ENCODE measurements around the gene CNTNAP2. TPM values are rescaled to one million over a fixed set of nuclear protein-coding genes. Genes with fewer than 3 reads are reported as not detected.

Gene CNTNAP2
- total and polyA plus RNA-seq, 2 of the 13 experiments (the other 11 are each of a cell fraction or from before 2014, with no cell fraction given) = 0.40 to 0.42 TPM

- H2AFZ ChIP-seq (ENCODE audit: low read length) = no peak overlapping the region
- H3K4me3 ChIP-seq (replicated peaks in 1 of 3; ENCODE audit: insufficient read depth in 1 of 3, low read depth in 2 of 3, low read length in 3 of 3) = no peak overlapping the region
- no peaks in the 10 kb centered on the region for H3K36me3 ChIP-seq (replicated peaks in 1 of 2; ENCODE audit: control insufficient read depth in 1 of 2, insufficient read depth in 2 of 2, low read length in 2 of 2)
- BruUV-seq (replicated peaks) = no TSS peak
- CTCF ChIA-PET (ENCODE audit: low intra/inter-chr PET ratio, low total read pairs) = no interaction called here
- no peak for FAIRE-seq
- no peak overlapping the region for H3K27ac ChIP-seq (ENCODE audit: extremely low read length, insufficient read depth, low read length)
- DNase-seq (ENCODE audit: low spot score) = no peak
- TF ChIP-seq HOXA3 (CRISPR knock-in tag; IDR thresholded peaks at IDR 0.05) (no peak), SAP130 (CRISPR knock-in tag; IDR thresholded peaks at IDR 0.05; ENCODE audit: low read depth) (no peak), CTCF (CRISPR knock-in tag; IDR thresholded peaks at IDR 0.05) (no peak)
- no peaks in the 10 kb centered on the region for H3K4me1 ChIP-seq (ENCODE audit: insufficient read depth, low read length)
- intact Hi-C loops (cut with micrococcal nuclease; ENCODE audit: unreplicated experiment) = no loop called here
- H3K9ac ChIP-seq (ENCODE audit: insufficient read depth, low read depth, low read length) = no peak overlapping the region
- no peaks in the 10 kb centered on the region for H3K79me2 ChIP-seq (ENCODE audit: insufficient read depth, low read length)
- H3K9me3 ChIP-seq (ENCODE audit: low read length) = peaks cover 41% of the 10 kb centered on the region
- whole genome bisulfite sequencing (ENCODE audit: low lambda C conversion rate) = 0% methylated on average over 3 of the region's 3 CpGs
- POLR2A ChIA-PET = no interaction called here
- no peak overlapping the region for H3K4me2 ChIP-seq (ENCODE audit: low read depth, low read length)
- no peaks in the 10 kb centered on the region for H3K27me3 ChIP-seq (ENCODE audit: control insufficient read depth in 1 of 2, insufficient read depth in 2 of 2, low read length in 2 of 2)
- in situ Hi-C loops (cut with HindIII; ENCODE audit: extremely low pct_ligation_motif_present, low pct_unique_long_range_greater_than_20kb) = no loop called here
- H4K20me1 ChIP-seq (ENCODE audit: insufficient read depth, low read length) = no peaks in the 10 kb centered on the region
- no peak for ATAC-seq
Observed at GRCh38 chr7:146486519-146486918, 369.9 kb downstream of the CNTNAP2 start.

- H3K4me3 ChIP-seq (replicated peaks in 1 of 3; ENCODE audit: insufficient read depth in 1 of 3, low read depth in 2 of 3, low read length in 3 of 3) = no peak overlapping the region
- 0% methylated on average over 4 of the region's 4 CpGs for WGBS (ENCODE audit: low lambda C conversion rate)
- no peak for ATAC-seq
- peaks cover 71% of the 10 kb centered on the region for H3K9me3 ChIP-seq (ENCODE audit: low read length)
- H2AFZ ChIP-seq (ENCODE audit: low read length) = no peak overlapping the region
- H4K20me1 ChIP-seq (ENCODE audit: insufficient read depth, low read length) = no peaks in the 10 kb centered on the region
- FAIRE-seq = no peak
- BruUV-seq (replicated peaks) = no TSS peak
- no peaks in the 10 kb centered on the region for H3K27me3 ChIP-seq (ENCODE audit: control insufficient read depth in 1 of 2, insufficient read depth in 2 of 2, low read length in 2 of 2)
- CTCF ChIA-PET (ENCODE audit: low intra/inter-chr PET ratio, low total read pairs) = no interaction called here
- H3K4me2 ChIP-seq (ENCODE audit: low read depth, low read length) = no peak overlapping the region
- H3K9ac ChIP-seq (ENCODE audit: insufficient read depth, low read depth, low read length) = no peak overlapping the region
- in situ Hi-C loops (cut with HindIII; ENCODE audit: extremely low pct_ligation_motif_present, low pct_unique_long_range_greater_than_20kb) = no loop called here
- intact Hi-C loops (cut with micrococcal nuclease; ENCODE audit: unreplicated experiment) = no loop called here
- POLR2A ChIA-PET = no interaction called here
- no peak for DNase-seq (ENCODE audit: low spot score)
- H3K4me1 ChIP-seq (ENCODE audit: insufficient read depth, low read length) = no peaks in the 10 kb centered on the region
- TF ChIP-seq MBD4 (IDR thresholded peaks at IDR 0.05; ENCODE audit: borderline replicate concordance, low read length) = no peak
- no peak for TF ChIP-seq KLF13 (CRISPR knock-in tag; IDR thresholded peaks at IDR 0.05)
- TF ChIP-seq FOSL1 (CRISPR knock-in tag; IDR thresholded peaks at IDR 0.05; ENCODE audit: borderline replicate concordance) = no peak
- TF ChIP-seq ETS1 (CRISPR knock-in tag; IDR thresholded peaks at IDR 0.05) = no peak
- TF ChIP-seq U2AF1 (optimal IDR thresholded peaks at IDR 0.05; ENCODE audit: low read depth, low read length) = no peak
- no peak for TF ChIP-seq ZNF20 (CRISPR knock-in tag; IDR thresholded peaks at IDR 0.05)
- no peak for TF ChIP-seq BCL6 (CRISPR knock-in tag; IDR thresholded peaks at IDR 0.05)
- no peak for TF ChIP-seq MXD3 (CRISPR knock-in tag; IDR thresholded peaks at IDR 0.05)
- H3K36me3 ChIP-seq (replicated peaks in 1 of 2; ENCODE audit: control insufficient read depth in 1 of 2, insufficient read depth in 2 of 2, low read length in 2 of 2) = no peaks in the 10 kb centered on the region
- no peak overlapping the region for H3K27ac ChIP-seq (ENCODE audit: extremely low read length, insufficient read depth, low read length)
- no peaks in the 10 kb centered on the region for H3K79me2 ChIP-seq (ENCODE audit: insufficient read depth, low read length)
Observed at GRCh38 chr7:146492017-146492416, 375.4 kb downstream of the CNTNAP2 start.
